ENCODE data around the gene TGFBR3. TPM values are rescaled to one million over a fixed set of nuclear protein-coding genes. Genes with fewer than 3 reads are reported as not detected.

TGFBR3 gene
- total RNA-seq, 1 donor: 32.2 TPM

GRCh38 chr1:91693557-91693956 lies 192.4 kb downstream of the TGFBR3 start:
- Histone ChIP-seq H3K79me2 (ENCODE audit: insufficient read depth, low read length) (no peaks in the 10 kb centered on the region), H3K36me3 (ENCODE audit: insufficient read depth, low read length) (peaks cover 4% of the 10 kb centered on the region), H3K4me2 (ENCODE audit: insufficient read depth, low read length) (no peak overlapping the region), H3K4me1 (ENCODE audit: insufficient read depth, low read length) (peaks cover 24% of the 10 kb centered on the region), H3K9me3 (ENCODE audit: low read depth, low read length) (no peaks in the 10 kb centered on the region), H2AFZ (ENCODE audit: low read length) (peak overlapping the region; percentile 52), H3K27me3 (ENCODE audit: insufficient read depth, low read length) (no peaks in the 10 kb centered on the region), H3K4me3 (ENCODE audit: insufficient read depth, low read length) (no peak overlapping the region), H4K20me1 (ENCODE audit: insufficient read depth, low read length) (no peaks in the 10 kb centered on the region), H3K27ac (ENCODE audit: low read depth, low read length) (no peak overlapping the region)
- TF ChIP-seq CTCF (IDR thresholded peaks at IDR 0.05; ENCODE audit: extremely low read depth, low read depth, low read length): no peak
- DNase-seq (ENCODE audit: insufficient read length, low spot score, missing footprints): no peak

GRCh38 chr1:91691525-91691924 lies 194.4 kb downstream of the TGFBR3 start:
- peaks cover 4% of the 10 kb centered on the region for H3K36me3 ChIP-seq (ENCODE audit: insufficient read depth, low read length)
- H4K20me1 ChIP-seq (ENCODE audit: insufficient read depth, low read length): no peaks in the 10 kb centered on the region
- no peak overlapping the region for H3K4me2 ChIP-seq (ENCODE audit: insufficient read depth, low read length)
- no peak overlapping the region for H2AFZ ChIP-seq (ENCODE audit: low read length)
- no peaks in the 10 kb centered on the region for H3K27me3 ChIP-seq (ENCODE audit: insufficient read depth, low read length)
- H3K27ac ChIP-seq (ENCODE audit: low read depth, low read length): no peak overlapping the region
- DNase-seq (ENCODE audit: insufficient read length, low spot score, missing footprints): no peak
- H3K4me1 ChIP-seq (ENCODE audit: insufficient read depth, low read length): peaks cover 8% of the 10 kb centered on the region
- no peaks in the 10 kb centered on the region for H3K9me3 ChIP-seq (ENCODE audit: low read depth, low read length)
- TF ChIP-seq CTCF (IDR thresholded peaks at IDR 0.05; ENCODE audit: extremely low read depth, low read depth, low read length): no peak
- H3K4me3 ChIP-seq (ENCODE audit: insufficient read depth, low read length): no peak overlapping the region
- no peaks in the 10 kb centered on the region for H3K79me2 ChIP-seq (ENCODE audit: insufficient read depth, low read length)

- H3K79me2 ChIP-seq (ENCODE audit: insufficient read depth, low read length): no peaks in the 10 kb centered on the region
- TF ChIP-seq CTCF (IDR thresholded peaks at IDR 0.05; ENCODE audit: extremely low read depth, low read depth, low read length): no peak
- no peak overlapping the region for H3K4me2 ChIP-seq (ENCODE audit: insufficient read depth, low read length)
- no peaks in the 10 kb centered on the region for H4K20me1 ChIP-seq (ENCODE audit: insufficient read depth, low read length)
- no peaks in the 10 kb centered on the region for H3K27me3 ChIP-seq (ENCODE audit: insufficient read depth, low read length)
- H3K4me3 ChIP-seq (ENCODE audit: insufficient read depth, low read length): no peak overlapping the region
- H3K4me1 ChIP-seq (ENCODE audit: insufficient read depth, low read length): peaks cover 8% of the 10 kb centered on the region
- no peaks in the 10 kb centered on the region for H3K36me3 ChIP-seq (ENCODE audit: insufficient read depth, low read length)
- DNase-seq (ENCODE audit: insufficient read length, low spot score, missing footprints): no peak
- no peak overlapping the region for H2AFZ ChIP-seq (ENCODE audit: low read length)
- no peaks in the 10 kb centered on the region for H3K9me3 ChIP-seq (ENCODE audit: low read depth, low read length)
- no peak overlapping the region for H3K27ac ChIP-seq (ENCODE audit: low read depth, low read length)
These were observed 196.1 kb downstream of the TGFBR3 start for GRCh38 chr1:91689641-91690481.

- Histone ChIP-seq H2AFZ (ENCODE audit: low read length) (no peak overlapping the region), H3K4me3 (ENCODE audit: insufficient read depth, low read length) (no peak overlapping the region), H3K27me3 (ENCODE audit: insufficient read depth, low read length) (no peaks in the 10 kb centered on the region), H3K9me3 (ENCODE audit: low read depth, low read length) (no peaks in the 10 kb centered on the region), H3K27ac (ENCODE audit: low read depth, low read length) (no peak overlapping the region), H3K4me2 (ENCODE audit: insufficient read depth, low read length) (no peak overlapping the region), H3K36me3 (ENCODE audit: insufficient read depth, low read length) (no peaks in the 10 kb centered on the region), H4K20me1 (ENCODE audit: insufficient read depth, low read length) (no peaks in the 10 kb centered on the region), H3K4me1 (ENCODE audit: insufficient read depth, low read length) (no peaks in the 10 kb centered on the region), H3K79me2 (ENCODE audit: insufficient read depth, low read length) (no peaks in the 10 kb centered on the region)
- DNase-seq (ENCODE audit: insufficient read length, low spot score, missing footprints): no peak
- TF ChIP-seq CTCF (IDR thresholded peaks at IDR 0.05; ENCODE audit: extremely low read depth, low read depth, low read length): no peak
These were observed 198.5 kb downstream of the TGFBR3 start for GRCh38 chr1:91687452-91687851.
